ENCODE measurements around the gene TULP3. TPM values are rescaled to one million over a fixed set of nuclear protein-coding genes. Genes with fewer than 3 reads are reported as not detected.

The TULP3 gene
- total RNA-seq, 1 donor from 2014 or later = 30.2 TPM

GRCh38 chr12:2897418-2897817, 6.7 kb downstream of the TULP3 start:
- H3K27me3 Mint-ChIP-seq (ENCODE audit: low read depth) = no peaks in the 10 kb centered on the region

DNA sequence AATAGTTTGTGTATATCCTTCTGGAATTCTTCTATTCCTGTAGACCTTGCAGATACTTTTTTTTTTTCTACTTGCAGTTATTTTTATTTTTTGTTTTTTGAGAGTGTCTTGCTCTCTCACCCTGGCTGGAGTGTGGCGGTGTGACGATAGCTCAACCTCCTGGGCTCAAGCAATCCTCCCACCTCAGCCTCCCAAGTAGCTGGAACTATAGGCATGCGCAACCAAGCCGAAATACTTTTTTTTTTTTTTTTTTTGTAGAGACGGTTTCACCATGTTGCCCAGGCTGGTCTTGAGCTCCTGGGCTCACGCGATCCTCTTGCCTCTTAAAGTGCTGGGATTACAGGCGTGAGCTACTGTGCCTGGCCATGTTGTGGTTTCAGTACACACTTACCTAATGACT, 10.0 kb downstream of the TULP3 start:
- no peak for DNase-seq (ENCODE audit: low read depth, low spot score)
- TF ChIP-seq CTCF (conservative IDR thresholded peaks at IDR 0.05) = no peak
- Mint-ChIP-seq H3K4me3 (no peak overlapping the region), H3K9me3 (no peaks in the 10 kb centered on the region), H3K4me1 (peaks cover 13% of the 10 kb centered on the region), H3K36me3 (ENCODE audit: low read depth) (no peaks in the 10 kb centered on the region), H3K27ac (ENCODE audit: unreplicated experiment) (no peak overlapping the region), H3K27me3 (ENCODE audit: low read depth) (no peaks in the 10 kb centered on the region)

More at GRCh38 chr12:2897418-2897817, 6.7 kb downstream of the TULP3 start:
- H3K27ac Mint-ChIP-seq (ENCODE audit: unreplicated experiment) = no peak overlapping the region
- DNase-seq (ENCODE audit: low read depth, low spot score) = no peak
- no peak overlapping the region for H3K4me3 Mint-ChIP-seq
- TF ChIP-seq CTCF (conservative IDR thresholded peaks at IDR 0.05) = no peak
- H3K4me1 Mint-ChIP-seq = peaks cover 26% of the 10 kb centered on the region
- no peaks in the 10 kb centered on the region for H3K36me3 Mint-ChIP-seq (ENCODE audit: low read depth)
- no peaks in the 10 kb centered on the region for H3K9me3 Mint-ChIP-seq

DNA sequence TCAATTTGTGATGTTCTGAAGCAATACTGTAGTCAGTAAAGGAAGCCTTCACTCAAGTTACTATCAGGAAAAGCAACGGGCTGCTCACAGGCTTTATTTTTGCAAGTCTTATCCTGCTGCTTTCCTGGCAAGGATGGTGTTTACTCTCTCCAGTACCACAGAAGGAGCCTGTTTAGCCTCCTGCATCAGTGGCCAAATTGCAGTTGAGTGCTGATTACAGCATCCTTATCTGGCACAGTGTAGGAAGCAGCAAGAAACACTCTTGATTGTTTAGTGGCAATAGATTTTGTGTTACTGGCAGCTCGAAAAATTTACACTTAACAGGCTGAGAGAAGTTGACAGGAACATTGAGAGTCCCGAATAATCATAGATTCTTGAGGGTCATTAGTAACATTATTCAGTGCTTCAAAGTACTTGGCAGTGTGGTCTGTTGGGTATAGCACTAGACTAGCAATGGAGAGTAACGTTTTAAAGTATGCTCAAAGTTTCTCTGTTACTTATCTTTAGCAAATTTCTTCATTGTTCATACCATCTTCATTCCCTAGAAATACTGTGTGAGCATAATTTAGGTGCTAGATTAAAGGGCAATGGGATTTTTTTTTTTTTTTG, 11.7 kb downstream of the TULP3 start:
- Mint-ChIP-seq H3K27ac (ENCODE audit: unreplicated experiment) (no peak overlapping the region), H3K9me3 (no peaks in the 10 kb centered on the region), H3K4me1 (peaks cover 7% of the 10 kb centered on the region), H3K4me3 (no peak overlapping the region), H3K36me3 (ENCODE audit: low read depth) (no peaks in the 10 kb centered on the region), H3K27me3 (ENCODE audit: low read depth) (no peaks in the 10 kb centered on the region)
- DNase-seq (ENCODE audit: low read depth, low spot score) = no peak
- TF ChIP-seq CTCF (conservative IDR thresholded peaks at IDR 0.05) = no peak

DNA sequence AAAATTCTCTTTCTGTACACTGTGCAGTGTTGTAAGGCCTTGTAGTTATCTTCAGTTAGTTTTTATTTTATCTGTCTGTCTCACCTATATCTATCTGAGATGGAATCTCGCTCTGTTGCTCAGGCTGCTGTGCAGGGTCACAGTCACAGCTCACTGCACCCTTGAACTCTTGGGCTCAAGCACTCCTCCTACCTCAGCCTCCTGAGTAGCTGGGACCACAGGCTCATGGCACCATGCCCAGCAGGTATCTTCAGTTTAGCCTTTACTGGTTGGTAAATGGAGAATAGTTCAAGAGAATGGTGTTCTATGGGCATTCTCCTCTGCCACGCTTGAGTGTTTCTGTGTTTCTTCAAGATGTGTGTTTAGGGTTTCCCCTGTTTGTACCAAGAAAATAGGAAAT, 13.6 kb downstream of the TULP3 start:
- no peaks in the 10 kb centered on the region for H3K36me3 Mint-ChIP-seq (ENCODE audit: low read depth)
- TF ChIP-seq CTCF (conservative IDR thresholded peaks at IDR 0.05) = no peak
- H3K9me3 Mint-ChIP-seq = no peaks in the 10 kb centered on the region
- peaks cover 7% of the 10 kb centered on the region for H3K4me1 Mint-ChIP-seq
- H3K27me3 Mint-ChIP-seq (ENCODE audit: low read depth) = no peaks in the 10 kb centered on the region
- no peak for DNase-seq (ENCODE audit: low read depth, low spot score)
- no peak overlapping the region for H3K4me3 Mint-ChIP-seq
- no peak overlapping the region for H3K27ac Mint-ChIP-seq (ENCODE audit: unreplicated experiment)

- H3K9me3 Mint-ChIP-seq = no peaks in the 10 kb centered on the region
- no peak for TF ChIP-seq CTCF (conservative IDR thresholded peaks at IDR 0.05)
- H3K27me3 Mint-ChIP-seq (ENCODE audit: low read depth) = no peaks in the 10 kb centered on the region
- no peak overlapping the region for H3K4me3 Mint-ChIP-seq
- H3K27ac Mint-ChIP-seq (ENCODE audit: unreplicated experiment) = no peak overlapping the region
- H3K4me1 Mint-ChIP-seq = peaks cover 4% of the 10 kb centered on the region
- no peak for DNase-seq (ENCODE audit: low read depth, low spot score)
- H3K36me3 Mint-ChIP-seq (ENCODE audit: low read depth) = peaks cover 7% of the 10 kb centered on the region
Measured at GRCh38 chr12:2912216-2912575, 21.5 kb downstream of the TULP3 start.
